ENCODE results near the gene CC2D2A.

DNA sequence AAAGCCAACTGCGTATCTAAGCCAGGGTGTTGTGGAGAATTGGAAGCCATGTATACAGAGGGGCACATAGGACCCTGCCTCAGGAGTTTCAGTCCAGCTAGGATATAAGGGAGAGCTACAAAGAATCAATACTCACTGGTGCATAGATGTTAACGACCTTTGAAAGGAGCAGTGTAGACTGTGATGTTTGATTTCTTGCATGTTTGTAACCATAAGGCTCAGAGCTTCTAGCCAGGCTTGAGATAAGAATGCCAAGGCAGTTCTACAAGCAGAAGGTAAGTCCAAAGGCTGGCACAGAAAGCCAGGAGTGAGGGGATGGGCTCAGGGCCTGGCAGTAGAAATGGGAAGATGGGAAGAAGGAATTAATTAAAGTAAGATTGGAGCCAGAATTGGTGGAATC, 75.7 kb downstream of the CC2D2A start:
- TF ChIP-seq CTCF (IDR thresholded peaks at IDR 0.05; ENCODE audit: low read depth, low read length, poor library complexity, severe bottlenecking) (no peak), EZH2phosphoT487 (IDR thresholded peaks at IDR 0.05; ENCODE audit: borderline replicate concordance, low read length) (no peak)

Measured in DOHH2 (cell line).